ENCODE results near the gene CYP27A1.
A peak's percentile ranks its signal among the peaks of the same experiment; 100 is the strongest.

The CYP27A1 gene

DNA sequence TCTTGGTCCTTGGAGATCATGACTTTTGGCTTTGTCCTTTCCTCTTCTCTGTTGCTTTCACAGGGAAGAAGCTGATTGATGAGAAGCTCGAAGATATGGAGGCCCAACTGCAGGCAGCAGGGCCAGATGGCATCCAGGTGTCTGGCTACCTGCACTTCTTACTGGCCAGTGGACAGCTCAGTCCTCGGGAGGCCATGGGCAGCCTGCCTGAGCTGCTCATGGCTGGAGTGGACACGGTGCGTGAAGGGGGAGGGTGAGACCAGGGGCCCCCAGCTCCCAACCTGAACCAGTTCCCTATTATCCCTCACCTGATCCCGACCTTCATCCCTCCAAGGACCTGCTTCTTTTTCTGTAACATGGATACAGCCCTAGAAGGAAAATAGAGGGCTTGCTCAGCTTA, 30.9 kb downstream of the CYP27A1 start:
- no peak for DNase-seq

DNA sequence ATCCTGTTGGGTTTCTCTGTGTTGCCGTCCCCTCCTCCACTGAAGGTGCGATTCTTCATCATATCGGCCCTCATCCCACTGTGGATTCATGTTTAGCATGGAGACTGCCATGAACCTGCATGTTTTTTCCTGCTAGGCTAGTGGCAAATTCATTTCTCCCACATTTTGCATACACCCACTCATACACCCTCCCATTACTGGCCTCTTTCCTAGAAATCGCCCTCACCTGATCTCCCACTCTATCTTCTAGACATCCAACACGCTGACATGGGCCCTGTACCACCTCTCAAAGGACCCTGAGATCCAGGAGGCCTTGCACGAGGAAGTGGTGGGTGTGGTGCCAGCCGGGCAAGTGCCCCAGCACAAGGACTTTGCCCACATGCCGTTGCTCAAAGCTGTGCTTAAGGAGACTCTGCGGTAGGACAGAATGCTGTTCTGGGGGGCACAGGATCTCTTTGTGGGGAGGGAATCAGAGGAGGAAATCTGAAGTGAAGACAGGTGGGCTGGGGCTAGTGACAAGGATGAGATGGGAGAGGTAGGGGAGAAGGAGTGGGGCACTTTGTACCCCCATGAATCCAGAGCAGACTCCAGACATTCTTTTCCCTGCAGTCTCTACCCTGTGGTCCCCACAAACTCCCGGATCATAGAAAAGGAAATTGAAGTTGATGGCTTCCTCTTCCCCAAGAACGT, 32.0 kb downstream of the CYP27A1 start:
- no peak for DNase-seq

DNA sequence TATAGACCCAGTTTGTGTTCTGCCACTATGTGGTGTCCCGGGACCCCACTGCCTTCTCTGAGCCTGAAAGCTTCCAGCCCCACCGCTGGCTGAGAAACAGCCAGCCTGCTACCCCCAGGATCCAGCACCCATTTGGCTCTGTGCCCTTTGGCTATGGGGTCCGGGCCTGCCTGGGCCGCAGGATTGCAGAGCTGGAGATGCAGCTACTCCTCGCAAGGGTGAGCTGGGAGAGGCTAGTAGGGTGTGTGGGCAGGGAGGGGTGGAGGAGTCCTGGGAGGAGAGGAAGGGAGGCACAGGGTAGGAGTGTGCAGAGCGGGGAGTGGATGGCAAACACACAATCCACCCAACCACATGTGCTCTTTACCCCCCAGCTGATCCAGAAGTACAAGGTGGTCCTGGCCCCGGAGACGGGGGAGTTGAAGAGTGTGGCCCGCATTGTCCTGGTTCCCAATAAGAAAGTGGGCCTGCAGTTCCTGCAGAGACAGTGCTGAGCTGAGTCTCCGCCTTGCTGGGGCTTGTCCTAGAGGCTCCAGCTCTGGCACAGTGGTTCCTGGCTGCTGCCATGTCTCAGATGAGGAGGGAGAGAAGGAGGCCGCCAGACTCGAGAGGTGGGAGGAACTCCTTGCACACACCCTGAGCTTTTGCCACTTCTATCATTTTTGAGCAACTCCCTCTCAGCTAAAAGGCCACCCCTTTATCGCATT, 32.7 kb downstream of the CYP27A1 start:
- no peak for DNase-seq

DNA sequence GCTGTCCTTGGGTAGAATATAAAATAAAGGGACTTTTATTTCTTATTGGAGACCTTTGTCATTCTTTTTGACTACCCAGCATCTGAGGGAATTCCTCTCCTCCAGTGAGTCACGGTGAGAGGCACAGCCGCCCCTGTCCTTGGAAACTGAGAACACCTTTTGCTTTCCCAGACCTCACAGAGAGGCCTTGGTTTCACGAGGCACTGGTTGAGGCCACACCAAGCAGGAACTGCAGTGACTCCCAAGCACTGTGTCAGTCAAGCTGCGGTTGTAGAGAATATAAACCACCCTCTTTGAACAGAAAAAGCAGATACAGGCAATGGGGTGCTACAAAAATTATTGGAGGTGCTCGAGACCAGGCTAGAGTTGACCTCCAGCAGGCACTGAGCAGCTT, 33.3 kb downstream of the CYP27A1 start:
- DNase-seq = no peak

DNA sequence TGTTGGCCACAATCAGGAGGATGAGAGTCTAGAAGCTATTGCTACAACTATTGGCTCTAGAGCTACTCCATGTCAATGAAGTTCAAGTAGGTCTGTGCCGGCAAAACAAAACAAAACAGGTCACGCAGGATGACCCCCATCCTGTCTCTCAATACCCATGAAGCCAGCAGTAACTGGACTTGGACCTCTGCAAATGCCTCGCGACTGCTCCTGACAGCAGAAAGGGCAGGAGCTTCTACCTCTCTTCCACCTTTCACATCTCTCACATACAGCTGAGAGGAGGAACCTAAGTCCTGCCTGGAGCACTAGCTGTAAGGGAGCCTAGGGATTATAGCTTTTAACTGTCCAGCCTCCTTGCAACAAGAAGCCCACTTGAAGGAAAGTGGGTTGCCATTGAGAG, 33.7 kb downstream of the CYP27A1 start:
- no peak for DNase-seq

DNA sequence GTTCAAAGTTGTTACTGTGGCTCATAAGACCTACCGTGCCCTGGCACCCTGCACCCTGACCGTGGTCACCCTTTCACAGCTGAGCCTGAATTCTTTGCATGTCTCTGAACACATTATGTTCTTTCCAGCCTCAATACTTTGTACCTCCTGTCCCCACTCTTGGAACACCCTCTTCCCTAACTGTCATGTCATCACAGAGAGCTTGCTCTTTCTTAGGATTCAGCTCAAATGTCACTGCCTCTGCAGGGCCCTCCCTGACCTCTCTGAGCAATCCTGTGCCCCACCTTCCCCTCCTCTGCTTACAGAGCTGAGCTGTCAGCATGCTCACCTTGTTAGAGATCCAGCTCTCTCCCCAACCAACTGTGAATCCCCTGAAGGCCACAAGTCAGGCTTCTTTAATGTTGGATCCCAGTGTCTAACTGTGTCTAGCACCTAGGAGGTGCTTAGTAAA, 34.6 kb downstream of the CYP27A1 start:
- no peak for DNase-seq

DNA sequence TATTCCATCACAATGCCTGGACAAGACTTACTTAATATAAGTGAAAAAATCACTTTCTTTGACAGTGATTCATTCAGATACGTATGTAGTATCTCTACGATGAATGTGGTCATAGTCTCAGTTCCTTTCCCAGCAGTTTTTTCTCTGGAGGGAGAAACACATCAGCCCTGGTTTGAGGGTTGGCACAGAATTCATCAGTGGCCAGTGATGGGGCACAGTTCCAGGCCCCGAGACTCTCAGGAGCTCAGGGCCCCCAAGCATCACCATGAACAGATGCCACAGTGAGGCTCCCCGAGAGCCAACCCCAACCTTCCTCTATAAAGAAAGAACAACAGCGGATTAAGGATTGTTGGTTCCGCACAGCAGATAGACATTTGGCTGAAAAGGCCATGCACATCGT, 37.1 kb downstream of the CYP27A1 start:
- DNase-seq = no peak

DNA sequence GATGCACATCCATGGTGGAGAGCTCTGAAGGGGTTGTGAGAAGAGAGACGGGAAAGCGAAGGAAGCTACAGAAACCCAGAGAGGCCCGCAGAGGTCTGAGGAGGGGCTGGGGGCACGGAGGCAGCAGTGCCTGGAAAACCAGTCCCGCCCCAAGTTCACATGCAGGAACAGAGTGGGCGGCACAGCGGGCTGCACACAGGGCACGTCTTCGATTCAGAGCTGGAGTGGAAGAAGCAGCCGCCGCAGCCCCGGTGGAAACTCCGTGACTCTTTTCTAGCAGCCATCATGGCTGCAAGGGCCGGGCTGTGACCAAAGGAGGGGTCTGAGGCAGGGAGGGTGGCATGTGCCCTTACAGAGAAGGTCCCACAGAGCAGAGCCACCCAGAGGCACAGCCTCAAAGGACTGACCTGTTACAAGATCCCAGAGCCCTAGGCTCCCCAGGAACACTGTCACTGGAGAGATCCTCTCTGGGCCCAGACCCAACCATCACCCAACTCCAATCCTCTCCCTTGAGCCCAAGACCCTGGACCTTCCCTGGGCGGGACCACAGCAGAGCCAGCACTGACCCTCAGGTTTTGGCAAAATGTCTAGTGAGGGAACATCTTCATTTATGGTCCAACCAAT, 38.9 kb downstream of the CYP27A1 start:
- DNase-seq = no peak

DNA sequence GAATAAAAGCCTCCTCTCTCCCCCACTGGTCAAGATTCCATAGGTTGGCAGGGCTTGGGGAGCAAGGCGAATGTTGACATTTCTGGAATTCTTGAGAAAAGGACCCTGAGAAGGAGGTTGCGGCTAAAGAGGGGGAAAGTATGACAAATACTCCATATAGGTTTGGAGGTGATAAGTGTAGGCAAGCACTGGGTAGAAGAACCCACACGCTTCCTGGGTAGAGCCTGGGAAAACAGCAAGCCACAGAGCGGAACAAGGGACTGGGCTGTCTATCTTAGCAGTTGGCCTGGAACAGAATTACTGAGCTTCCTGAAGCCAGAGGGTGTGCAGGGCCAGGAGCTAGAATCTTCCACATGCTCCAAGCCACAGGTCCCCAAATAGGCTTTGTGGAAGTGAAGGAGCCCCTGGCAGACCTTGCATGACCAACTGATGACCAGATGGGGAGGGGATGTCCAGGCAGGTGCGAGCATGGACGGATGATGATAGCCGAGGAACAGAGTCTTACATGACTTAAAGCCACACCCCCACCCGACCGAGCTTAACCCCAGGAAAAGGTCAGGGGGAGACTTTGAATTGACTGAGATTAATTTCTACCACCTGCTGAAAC, 39.8 kb downstream of the CYP27A1 start:
- DNase-seq = no peak

DNA sequence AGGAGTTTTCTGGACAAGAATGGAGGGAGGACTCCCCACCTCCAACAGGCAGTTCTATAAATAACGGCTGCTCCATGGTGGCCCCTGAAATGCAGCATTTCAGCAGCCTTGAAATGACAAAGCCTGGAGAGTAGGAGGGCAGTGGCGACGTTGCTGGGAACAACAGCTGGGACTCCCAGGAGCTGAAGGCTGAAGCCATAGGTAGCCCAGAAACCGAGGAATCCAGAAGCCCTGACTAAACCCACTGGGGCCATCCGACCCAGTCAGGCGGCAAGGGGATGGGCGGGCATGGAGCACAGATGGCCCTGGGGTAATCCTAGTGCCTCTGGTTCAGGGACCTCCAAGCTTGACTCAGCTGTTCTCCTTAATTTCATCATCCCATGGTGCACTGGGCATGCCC, 40.7 kb downstream of the CYP27A1 start:
- DNase-seq = no peak

DNA sequence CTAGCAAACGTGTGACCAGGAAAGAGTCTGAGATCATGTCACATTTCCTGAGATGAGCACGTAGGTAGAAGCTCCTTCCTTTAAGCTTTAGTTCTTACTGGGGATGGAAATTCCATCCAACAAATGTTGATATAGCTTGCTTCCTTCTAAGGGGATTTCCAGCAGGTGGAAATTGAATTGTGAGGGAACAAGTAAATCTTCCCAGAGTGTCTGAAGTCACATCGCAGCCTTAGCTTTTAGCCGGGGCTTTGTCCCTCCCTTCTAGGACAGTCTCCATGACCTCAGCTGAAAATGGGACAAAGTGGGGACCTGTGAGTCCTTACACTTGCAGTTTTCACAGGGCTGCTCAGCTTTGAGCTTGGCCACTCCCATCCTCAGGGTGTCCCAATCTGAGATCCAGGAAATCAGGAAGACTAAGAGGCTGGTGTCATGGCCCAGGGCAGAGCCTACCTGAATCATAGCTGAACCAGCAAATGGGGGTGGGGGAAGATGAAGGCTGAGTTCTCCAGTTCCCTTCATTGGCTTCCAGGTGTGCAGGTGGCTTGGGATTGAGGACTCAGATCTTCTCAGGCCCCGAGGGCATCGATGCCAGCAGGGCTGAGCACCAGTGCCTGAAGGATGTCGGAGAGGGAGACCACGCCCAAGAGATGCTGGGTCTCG, 41.4 kb downstream of the CYP27A1 start:
- no peak for DNase-seq

DNA sequence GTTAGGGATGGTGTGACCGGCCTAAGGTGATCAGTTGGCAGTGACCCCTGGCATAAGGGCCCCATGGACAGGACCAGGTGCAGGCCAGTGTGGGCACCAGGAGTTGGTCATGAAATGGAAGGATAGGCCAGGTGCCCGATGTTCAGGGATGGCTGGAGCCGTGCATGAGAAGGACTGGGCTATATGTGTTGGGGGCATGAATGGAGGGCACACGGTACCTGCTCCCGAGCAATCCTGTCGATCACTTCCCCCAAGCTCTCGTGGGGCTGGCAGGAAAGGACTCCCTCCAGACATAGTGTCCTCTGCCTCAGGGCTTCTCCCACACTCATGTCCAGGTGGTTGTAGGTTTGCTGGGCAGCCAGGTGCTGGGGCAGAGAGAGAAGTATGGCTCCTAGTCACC, 42.1 kb downstream of the CYP27A1 start:
- no peak for DNase-seq

DNA sequence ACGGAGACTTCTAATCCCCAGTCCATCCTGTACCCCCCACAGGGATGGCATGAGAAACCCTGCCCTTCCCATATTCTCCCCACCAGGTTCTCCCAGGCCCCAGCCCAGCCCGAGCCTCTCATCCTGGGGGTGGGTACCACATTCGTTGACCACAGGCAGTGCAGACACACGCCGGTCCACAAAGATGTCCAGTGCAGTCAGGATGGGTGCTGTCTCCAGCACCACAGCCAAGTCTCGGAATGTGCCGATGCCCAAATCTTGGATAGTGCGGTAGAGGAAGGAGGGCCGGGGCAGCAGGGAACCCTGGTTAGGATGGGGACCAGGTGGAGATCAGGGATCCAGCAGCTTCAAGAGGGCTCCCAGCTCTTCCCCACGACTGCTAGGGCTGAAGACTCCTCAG, 44.8 kb downstream of the CYP27A1 start:
- no peak for DNase-seq

DNA sequence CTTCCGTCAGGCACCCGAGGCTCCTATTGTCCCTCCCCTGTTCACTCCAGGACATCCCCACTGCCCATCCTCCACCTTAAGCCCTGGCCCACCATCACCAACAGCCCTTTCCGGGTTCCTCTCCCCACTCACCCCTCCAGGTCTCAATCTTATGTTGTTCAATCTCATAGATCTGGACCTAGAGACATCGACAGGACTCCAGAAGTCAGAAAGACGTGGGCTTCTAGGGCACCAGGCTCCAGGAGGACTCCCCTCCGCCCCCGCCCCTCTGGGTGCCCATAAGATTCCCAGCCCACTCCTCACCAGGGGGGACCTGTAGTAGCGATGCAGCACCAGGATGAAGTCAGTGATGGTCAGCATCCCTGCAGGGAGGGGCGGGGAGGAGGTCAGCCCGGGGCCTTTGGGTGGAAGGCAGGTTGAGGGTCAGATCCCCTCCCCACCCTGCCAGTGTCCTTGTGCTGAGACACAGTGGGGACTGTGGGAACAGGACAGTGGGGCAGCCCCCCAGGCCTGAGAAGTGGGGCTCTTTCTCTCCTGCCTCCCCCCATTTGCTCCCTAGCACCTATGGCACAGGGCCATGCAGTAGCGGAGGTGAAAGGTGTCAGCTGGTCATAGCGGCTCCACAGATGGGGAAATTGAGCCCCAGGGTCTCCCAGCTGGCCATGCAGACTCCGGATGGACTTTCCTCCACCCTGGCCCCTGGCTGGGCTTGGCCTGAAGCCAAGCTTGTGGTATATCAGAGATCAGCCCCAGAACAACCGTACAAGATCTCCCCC, 45.9 kb downstream of the CYP27A1 start:
- DNase-seq = no peak

DNA sequence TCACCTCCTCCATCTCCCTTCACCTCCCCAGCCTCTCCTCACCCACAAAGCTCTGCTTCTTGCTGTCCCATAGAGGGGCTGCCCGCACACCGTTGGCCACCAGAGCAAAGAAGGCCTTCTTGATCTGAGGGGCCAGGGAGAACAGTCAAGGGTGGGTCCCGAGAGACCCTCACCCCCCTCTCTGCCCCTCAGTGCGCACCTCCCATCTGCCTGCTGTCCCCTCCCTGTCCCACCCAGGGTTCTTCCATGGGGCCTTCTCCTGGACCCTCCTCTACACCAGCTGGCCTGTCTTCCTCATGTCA, 46.5 kb downstream of the CYP27A1 start:
- DNase-seq = no peak

DNA sequence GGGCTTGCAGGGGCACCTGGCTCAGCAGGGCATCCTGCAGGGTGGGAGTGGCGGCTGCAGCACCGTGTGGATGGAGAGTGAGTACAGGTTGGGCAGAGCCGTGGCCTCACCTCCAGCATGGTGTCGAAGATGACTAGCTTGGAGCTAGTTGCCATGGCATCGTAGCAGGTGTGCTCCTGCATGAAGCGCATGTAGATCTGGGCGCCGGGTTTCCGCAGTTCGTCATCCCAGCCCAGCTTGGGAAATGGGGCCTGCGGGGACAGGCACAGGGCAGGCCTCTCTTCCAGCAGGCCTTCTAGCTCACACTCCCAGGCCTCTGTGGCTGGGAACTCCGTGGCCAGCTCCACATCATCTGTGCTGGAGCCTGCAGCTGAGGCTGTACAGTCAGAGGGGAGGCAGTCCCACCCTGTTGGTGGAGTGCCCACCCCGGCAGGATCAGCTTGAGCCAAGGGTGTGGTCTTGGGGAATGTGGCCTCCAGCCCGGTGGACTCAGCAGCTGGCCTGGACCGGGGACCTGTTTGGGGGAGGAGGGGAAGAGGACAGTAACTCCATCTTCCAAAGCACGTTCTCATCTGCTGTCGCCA, 48.0 kb downstream of the CYP27A1 start:
- peak; percentile 79 for DNase-seq

DNA sequence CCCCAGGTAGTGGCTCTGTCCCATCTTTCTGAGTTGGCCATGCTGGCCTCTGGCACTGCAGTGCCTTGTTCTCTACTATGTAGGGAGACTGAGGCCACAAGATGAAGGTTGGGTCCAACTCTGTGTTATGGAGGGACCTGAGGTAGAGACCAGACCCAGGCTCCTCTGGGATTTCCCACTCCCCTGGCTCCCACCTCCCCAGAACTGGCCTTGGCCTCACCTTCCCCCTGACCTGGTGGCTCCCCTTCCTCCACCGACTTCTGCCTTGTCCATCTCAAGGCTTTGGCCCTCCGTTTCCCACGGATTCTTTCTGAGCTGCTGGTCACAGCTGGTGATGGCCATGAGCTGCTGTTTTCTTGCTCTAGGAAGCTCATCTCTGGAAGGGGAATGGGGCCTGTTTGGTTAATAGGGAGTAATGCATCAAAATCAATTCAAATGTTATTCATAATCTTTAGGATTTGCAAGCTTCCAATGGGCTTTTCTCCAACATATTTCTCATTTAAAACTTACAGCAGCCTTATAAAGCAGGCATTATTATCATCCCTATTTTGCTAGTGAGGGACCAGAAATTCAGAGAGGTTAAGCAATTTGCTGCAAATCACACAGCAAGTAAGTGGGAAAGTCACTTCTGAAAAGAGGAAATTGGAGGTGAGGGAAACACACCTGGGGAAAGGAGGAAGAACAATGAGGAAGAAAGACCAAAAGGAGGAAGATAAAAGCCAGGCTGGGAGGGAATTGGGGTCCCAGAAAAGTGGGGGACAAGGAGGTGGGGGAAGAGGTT, 48.8 kb downstream of the CYP27A1 start:
- DNase-seq = no peak

DNA sequence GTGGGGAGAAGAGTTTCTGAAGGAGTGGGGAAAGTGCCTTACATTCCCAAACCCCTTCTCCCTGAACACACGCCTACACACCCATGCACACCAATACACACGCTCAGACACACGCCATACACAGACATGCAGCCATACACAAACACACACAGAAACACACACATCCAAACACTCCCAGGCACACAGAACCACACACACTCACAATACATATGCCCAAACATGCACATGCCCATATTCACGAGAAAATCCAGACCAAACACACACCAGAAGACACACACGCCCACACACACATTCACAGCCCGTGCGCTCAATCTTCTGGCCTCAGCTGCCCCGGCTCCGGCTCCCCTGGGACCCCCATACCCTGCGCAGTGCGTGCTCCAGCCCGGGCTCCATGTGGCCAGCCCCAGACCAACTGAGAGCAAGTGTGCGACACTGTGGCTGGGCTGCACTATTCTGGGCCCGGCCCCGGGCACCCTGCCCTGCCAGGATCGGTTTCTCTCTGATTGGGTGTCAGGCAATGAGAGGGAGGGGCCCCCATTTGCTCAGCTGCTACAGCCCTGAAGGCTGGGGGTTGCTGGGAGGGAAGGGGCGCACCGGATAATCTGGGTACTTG, 49.5 kb downstream of the CYP27A1 start, which contains the start of gene PRKAG3:
TSS of gene PRKAG3 (minus strand) at position 426 of the 613 bp plus-strand sequence.
- no peak for DNase-seq

DNA sequence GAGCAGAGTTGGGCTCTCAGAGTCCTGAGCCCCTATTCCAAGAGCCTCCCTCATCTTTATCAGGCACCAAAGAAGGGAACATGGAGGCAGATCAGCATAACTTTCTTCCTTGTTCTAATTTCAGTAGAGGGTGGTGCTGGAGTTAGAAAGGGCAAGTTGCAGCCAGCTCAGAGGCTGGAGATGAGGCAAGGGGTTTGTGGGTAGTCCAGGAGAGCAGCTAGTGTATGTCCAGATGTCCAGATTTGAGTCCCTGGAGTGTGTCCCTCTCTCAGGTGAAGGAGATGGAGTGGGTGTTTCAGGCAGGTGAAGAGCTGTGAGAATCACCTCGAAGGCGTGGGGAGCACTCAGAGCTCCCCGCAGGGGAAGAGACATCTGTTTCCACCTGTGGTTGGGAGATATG, 50.1 kb downstream of the CYP27A1 start:
- no peak for DNase-seq

DNA sequence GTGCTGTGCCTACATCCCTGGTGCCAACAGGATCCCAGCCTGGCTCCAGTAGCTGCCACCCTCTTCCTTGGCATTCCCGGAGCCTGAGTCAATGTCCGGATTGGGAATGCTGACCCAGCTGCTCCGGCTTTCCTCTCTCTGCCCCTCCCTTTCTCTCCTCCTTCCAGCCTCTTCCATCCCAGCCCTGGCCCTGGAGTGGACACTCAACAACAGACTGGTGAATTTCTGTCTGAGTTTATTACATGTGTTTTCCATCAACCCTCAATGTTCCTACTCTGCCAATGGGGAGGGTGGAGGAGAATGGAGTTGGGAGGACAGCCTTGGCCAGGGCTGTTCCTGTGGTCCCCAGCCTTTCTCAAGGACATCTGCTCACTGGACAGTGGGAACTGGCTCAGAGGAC, 50.6 kb downstream of the CYP27A1 start:
- no peak for DNase-seq

DNA sequence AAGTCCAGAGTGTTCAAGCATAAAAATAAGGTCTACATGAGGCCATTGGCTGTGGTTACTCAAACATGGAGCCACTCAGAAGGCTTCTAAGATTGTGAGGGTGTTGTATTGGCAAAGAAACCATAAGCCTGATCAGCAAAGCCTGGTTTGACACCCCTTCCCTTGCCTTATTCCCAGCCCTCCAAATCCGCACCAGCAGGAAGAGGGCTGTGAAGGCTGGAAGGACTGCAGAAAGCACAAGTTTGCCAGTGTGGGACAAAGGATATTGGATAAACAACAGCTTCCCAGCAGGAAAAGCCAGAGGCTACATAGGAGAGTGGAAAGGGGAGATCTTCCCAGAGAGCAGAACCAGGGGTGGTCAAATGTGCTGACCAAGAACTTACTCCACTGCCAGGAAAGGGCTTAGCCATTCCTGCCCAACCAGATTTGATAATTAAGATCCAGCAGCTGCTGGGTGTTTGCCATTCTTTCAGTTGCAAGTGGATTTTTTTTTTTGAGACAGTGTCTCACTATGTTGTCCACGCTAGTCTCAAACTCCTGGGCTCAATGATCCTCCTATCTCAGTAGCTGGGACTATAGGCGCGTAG, 51.2 kb downstream of the CYP27A1 start:
- DNase-seq = no peak

Measured in NCI-H146 (cell line).